Measurements from ENCODE around the gene CYP17A1. TPM values are rescaled to one million over a fixed set of nuclear protein-coding genes. Genes with fewer than 3 reads are reported as not detected.
"Not testable (repeated sequence)": the region's sequence is repeated elsewhere in the genome, so short reads cannot be mapped to it uniquely, and the experiment has no call there.

CYP17A1 gene
- total RNA-seq, 2 experiments from 2014 or later = not detected

DNA sequence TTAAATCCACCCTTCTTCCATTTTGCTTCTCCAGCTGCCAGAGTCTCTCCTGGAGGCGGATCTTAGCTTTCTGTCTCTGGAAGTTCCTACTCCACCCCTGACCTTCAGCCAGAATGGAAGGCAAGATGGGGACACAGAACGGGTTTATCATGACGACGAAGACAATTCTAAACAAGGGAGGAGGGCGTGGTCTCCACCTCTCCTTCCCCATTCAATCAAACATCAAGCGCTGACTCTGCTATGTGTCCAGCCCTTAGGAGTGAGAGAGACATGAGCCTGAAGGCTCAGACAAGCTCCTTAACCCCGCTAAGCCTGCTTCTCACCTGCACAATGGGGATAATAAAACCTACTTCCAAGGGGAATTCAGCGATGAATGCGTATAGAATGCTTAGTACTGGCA lies 3.1 kb downstream of the CYP17A1 start:
- H3K27ac Mint-ChIP-seq = no peak overlapping the region
- intact Hi-C loops (cut with DNase I, micrococcal nuclease) = loop anchor here in 1 of 2 experiments (2.0 to 10.0 kb wide), 3 partner anchors 411 to 651 kb away; partner anchors contain the start of gene RPEL1
- DNase-seq = no peak

DNA sequence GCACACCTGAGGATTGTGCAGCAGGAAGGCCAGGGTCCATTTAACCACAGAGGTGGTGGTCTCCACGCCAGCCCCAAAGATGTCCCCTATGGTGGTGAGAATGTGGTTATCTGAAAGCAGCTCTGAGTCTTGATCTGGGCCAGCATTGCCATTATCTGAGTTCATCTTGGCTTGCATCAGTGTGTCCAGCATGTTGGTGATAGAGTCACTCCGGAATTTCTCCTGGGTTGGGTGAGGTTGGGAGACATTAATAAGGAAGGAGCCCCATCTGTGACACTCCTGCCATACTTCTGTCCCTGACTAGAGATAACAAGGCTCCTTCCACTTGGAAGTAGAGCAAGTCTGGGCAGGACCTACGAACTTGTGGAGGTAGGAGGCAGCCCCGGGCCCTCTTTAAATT lies 4.2 kb downstream of the CYP17A1 start:
- peaks cover 4% of the 10 kb centered on the region for H3K9me3 Mint-ChIP-seq (ENCODE audit: low read depth)
- no peak overlapping the region for H3K4me3 Mint-ChIP-seq
- H3K27ac Mint-ChIP-seq = no peak overlapping the region
- no peaks in the 10 kb centered on the region for H3K27me3 Mint-ChIP-seq
- H3K4me1 Mint-ChIP-seq = no peaks in the 10 kb centered on the region
- DNase-seq (no peak), ATAC-seq (no peak)
- H3K36me3 Mint-ChIP-seq (ENCODE audit: low read depth) = no peaks in the 10 kb centered on the region
- POLR2A ChIA-PET = no interaction called here
- intact Hi-C loops (cut with DNase I, micrococcal nuclease) = loop anchor here in 1 of 2 experiments (10.0 kb wide), 1 partner anchor 652 kb away; no protein-coding TSS in a partner anchor
- CTCF ChIA-PET = interaction anchor here (0.8 kb wide), 1 partner anchor 33 kb away, joined by 3 read pairs; no protein-coding TSS in a partner anchor

More for the DNA sequence above, 3.1 kb downstream of the CYP17A1 start:
- Mint-ChIP-seq H3K27me3 (peaks cover 2% of the 10 kb centered on the region), H3K36me3 (ENCODE audit: low read depth) (no peaks in the 10 kb centered on the region), H3K4me1 (no peaks in the 10 kb centered on the region), H3K9me3 (ENCODE audit: low read depth) (peaks cover 10% of the 10 kb centered on the region), H3K4me3 (no peak overlapping the region)
- ChIA-PET CTCF (interaction anchor here (0.8 to 3.7 kb wide), 4 partner anchors 30 to 466 kb away, joined by 3 to 37 read pairs (median 3); no protein-coding TSS in a partner anchor), POLR2A (interaction anchor here (0.7 kb wide), 1 partner anchor 1231 kb away, joined by 3 read pairs; no protein-coding TSS in a partner anchor)
- no peak for ATAC-seq

GRCh38 chr10:102832248-102832647 lies 5.0 kb downstream of the CYP17A1 start:
- ChIA-PET POLR2A (no interaction called here), CTCF (interaction anchor here (0.6 to 3.3 kb wide), 3 partner anchors 34 to 70 kb away, joined by 3 to 11 read pairs (median 3); no protein-coding TSS in a partner anchor)
- H3K27me3 Mint-ChIP-seq = no peaks in the 10 kb centered on the region
- no peaks in the 10 kb centered on the region for H3K9me3 Mint-ChIP-seq (ENCODE audit: low read depth)
- intact Hi-C loops (cut with DNase I, micrococcal nuclease) = loop anchor here in 1 of 2 experiments (10.0 kb wide), 1 partner anchor 653 kb away; no protein-coding TSS in a partner anchor
- H3K4me1 Mint-ChIP-seq = no peaks in the 10 kb centered on the region
- no peak for DNase-seq
- no peaks in the 10 kb centered on the region for H3K36me3 Mint-ChIP-seq (ENCODE audit: low read depth)
- H3K4me3 Mint-ChIP-seq = no peak overlapping the region
- H3K27ac Mint-ChIP-seq = no peak overlapping the region
- ATAC-seq = no peak

DNA sequence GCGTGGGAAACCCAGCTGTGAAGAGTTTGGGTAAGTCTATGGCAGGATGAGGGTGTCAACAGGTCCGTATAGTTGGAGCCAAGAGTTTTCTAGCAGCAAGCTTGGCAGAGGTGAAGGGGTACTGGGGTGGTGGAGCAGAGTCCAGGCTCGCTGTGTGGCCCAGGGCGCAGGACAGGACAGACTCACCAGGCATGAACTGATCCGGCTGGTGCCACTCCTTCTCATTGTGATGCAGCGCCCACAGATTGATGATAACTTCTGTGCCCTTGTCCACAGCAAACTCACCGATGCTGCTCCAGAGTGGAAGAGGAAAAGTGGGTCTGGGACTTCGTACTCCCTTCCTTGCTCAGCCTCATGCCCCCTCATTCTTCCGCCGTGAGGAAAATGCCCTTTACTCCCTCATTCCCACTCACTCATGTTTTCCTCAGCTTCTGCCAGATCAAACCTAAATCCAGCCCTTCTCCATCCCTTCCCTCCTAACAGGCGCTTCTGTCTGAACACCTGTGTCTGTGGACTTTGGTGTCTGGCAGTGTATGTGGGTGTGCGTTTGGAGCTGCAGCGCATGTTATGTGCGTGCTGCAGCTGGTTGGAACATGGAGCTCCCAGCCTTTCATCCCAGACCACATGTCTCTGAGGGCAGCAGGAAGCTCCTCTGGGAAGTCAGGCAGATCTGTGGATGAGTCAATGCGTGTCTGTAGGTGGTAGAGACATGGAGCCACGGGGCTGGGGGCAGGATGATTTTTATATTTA lies 5.7 kb downstream of the CYP17A1 start:
- Mint-ChIP-seq H3K27ac (no peak overlapping the region), H3K9me3 (ENCODE audit: low read depth) (no peaks in the 10 kb centered on the region), H3K4me3 (no peak overlapping the region), H3K4me1 (no peaks in the 10 kb centered on the region), H3K36me3 (ENCODE audit: low read depth) (no peaks in the 10 kb centered on the region), H3K27me3 (no peaks in the 10 kb centered on the region)
- DNase-seq (no peak), ATAC-seq (no peak)
- CTCF ChIA-PET = interaction anchor here (0.6 to 3.3 kb wide), 4 partner anchors 13 to 413 kb away, joined by 3 to 11 read pairs (median 3); no protein-coding TSS in a partner anchor
- POLR2A ChIA-PET = no interaction called here
- intact Hi-C loops (cut with DNase I, micrococcal nuclease) = loop anchor here in 1 of 2 experiments (10.0 kb wide), 1 partner anchor 653 kb away; no protein-coding TSS in a partner anchor

- no peak overlapping the region for H3K4me3 Mint-ChIP-seq
- intact Hi-C loops (cut with DNase I, micrococcal nuclease) = no loop called here
- H3K27me3 Mint-ChIP-seq = no peaks in the 10 kb centered on the region
- ChIA-PET CTCF (interaction anchor here (0.6 to 1.2 kb wide), 2 partner anchors 11 to 25 kb away, joined by 3 read pairs; no protein-coding TSS in a partner anchor), POLR2A (no interaction called here)
- no peaks in the 10 kb centered on the region for H3K9me3 Mint-ChIP-seq (ENCODE audit: low read depth)
- no peak overlapping the region for H3K27ac Mint-ChIP-seq
- no peaks in the 10 kb centered on the region for H3K36me3 Mint-ChIP-seq (ENCODE audit: low read depth)
- DNase-seq (no peak), ATAC-seq (no peak)
- no peaks in the 10 kb centered on the region for H3K4me1 Mint-ChIP-seq
Measured at GRCh38 chr10:102827597-102827975, 9.6 kb downstream of the CYP17A1 start.

GRCh38 chr10:102826148-102826796 lies 10.9 kb downstream of the CYP17A1 start:
- H3K36me3 Mint-ChIP-seq (ENCODE audit: low read depth) = no peaks in the 10 kb centered on the region
- ATAC-seq (no peak), DNase-seq (no peak)
- H3K9me3 Mint-ChIP-seq (ENCODE audit: low read depth) = no peaks in the 10 kb centered on the region
- CTCF ChIA-PET = interaction anchor here (1.2 kb wide), 1 partner anchor 21 kb away, joined by 3 read pairs; no protein-coding TSS in a partner anchor
- H3K27me3 Mint-ChIP-seq = no peaks in the 10 kb centered on the region
- POLR2A ChIA-PET = interaction anchor here (0.6 to 0.7 kb wide), 2 partner anchors 21 to 54 kb away, joined by 3 to 8 read pairs; no protein-coding TSS in a partner anchor
- intact Hi-C loops (cut with DNase I, micrococcal nuclease) = no loop called here
- no peak overlapping the region for H3K4me3 Mint-ChIP-seq
- H3K27ac Mint-ChIP-seq = no peak overlapping the region
- H3K4me1 Mint-ChIP-seq = no peaks in the 10 kb centered on the region

DNA sequence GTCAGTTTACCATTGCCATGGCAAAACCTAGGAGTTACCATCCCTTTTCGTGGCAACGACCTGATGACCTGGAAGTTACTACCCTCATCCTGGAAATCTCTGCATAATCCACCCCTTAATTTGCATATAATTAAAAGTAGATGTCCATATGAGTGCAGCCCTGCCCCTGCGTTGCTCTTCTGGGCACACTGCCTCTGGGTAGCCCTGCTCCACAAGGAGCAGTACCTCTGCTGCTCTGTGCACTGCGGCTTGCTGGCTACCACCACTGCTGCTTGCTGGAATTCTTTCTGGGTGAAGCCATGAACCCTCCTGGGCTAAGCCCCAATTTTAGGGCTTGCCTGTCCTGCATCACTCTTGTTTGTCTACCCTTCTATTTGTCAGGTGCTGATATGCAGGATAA lies 12.5 kb downstream of the CYP17A1 start:
- Mint-ChIP-seq H3K27ac (no peak overlapping the region), H3K27me3 (no peaks in the 10 kb centered on the region), H3K4me1 (no peaks in the 10 kb centered on the region), H3K4me3 (no peak overlapping the region), H3K36me3 (ENCODE audit: low read depth) (no peaks in the 10 kb centered on the region), H3K9me3 (ENCODE audit: low read depth) (no peaks in the 10 kb centered on the region)
- ChIA-PET CTCF (no interaction called here), POLR2A (no interaction called here)
- intact Hi-C loops (cut with DNase I, micrococcal nuclease) = no loop called here
- ATAC-seq (no peak), DNase-seq (no peak)

GRCh38 chr10:102822222-102822621 lies 15.0 kb downstream of the CYP17A1 start:
- intact Hi-C loops (cut with DNase I, micrococcal nuclease) = no loop called here
- H3K9me3 Mint-ChIP-seq (ENCODE audit: low read depth) = no peaks in the 10 kb centered on the region
- no peaks in the 10 kb centered on the region for H3K36me3 Mint-ChIP-seq (ENCODE audit: low read depth)
- POLR2A ChIA-PET = no interaction called here
- H3K4me1 Mint-ChIP-seq = no peaks in the 10 kb centered on the region
- no peak overlapping the region for H3K27ac Mint-ChIP-seq
- CTCF ChIA-PET = interaction anchor here (0.6 kb wide), 2 partner anchors 132 to 271 kb away, joined by 3 read pairs; no protein-coding TSS in a partner anchor
- DNase-seq (no peak), ATAC-seq (no peak)
- H3K4me3 Mint-ChIP-seq = no peak overlapping the region
- H3K27me3 Mint-ChIP-seq = no peaks in the 10 kb centered on the region

- POLR2A ChIA-PET; H3K4me1 Mint-ChIP-seq; H3K9me3 Mint-ChIP-seq (ENCODE audit: low read depth); H3K27ac Mint-ChIP-seq; H3K27me3 Mint-ChIP-seq; ATAC-seq; intact Hi-C loops (cut with DNase I, micrococcal nuclease); H3K4me3 Mint-ChIP-seq; H3K36me3 Mint-ChIP-seq (ENCODE audit: low read depth); DNase-seq: not testable (repeated sequence)
- CTCF ChIA-PET = interaction anchor here (0.5 kb wide), 1 partner anchor 176 kb away, joined by 3 read pairs; no protein-coding TSS in a partner anchor
Measured at GRCh38 chr10:102820008-102820407, 17.2 kb downstream of the CYP17A1 start.

DNA sequence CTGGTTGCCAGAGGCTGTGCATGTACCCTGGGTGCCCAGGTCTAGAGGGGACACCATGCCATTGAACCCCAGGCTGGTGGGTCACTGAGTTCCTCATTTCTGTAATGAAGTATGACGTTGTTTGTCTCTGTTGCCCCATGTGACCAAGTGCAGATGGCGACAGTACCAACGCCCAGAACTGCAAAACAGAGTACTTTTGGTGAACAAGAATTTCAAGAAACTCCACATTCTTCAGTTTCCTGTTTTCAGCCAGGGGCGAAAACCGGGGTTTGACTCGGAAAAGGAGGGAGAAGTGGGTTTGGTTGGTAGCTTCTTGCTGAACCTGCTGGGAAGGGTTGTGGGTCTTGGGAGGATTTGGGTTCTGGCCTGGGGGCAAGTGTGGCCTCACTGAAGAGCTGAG lies 18.2 kb downstream of the CYP17A1 start:
- Mint-ChIP-seq H3K27me3 (no peaks in the 10 kb centered on the region), H3K9me3 (ENCODE audit: low read depth) (no peaks in the 10 kb centered on the region), H3K4me3 (no peak overlapping the region), H3K4me1 (no peaks in the 10 kb centered on the region), H3K36me3 (ENCODE audit: low read depth) (no peaks in the 10 kb centered on the region), H3K27ac (no peak overlapping the region)
- CTCF ChIA-PET = interaction anchor here (1.1 kb wide), 2 partner anchors 12 to 83 kb away, joined by 3 to 4 read pairs; no protein-coding TSS in a partner anchor
- POLR2A ChIA-PET = no interaction called here
- DNase-seq (no peak), ATAC-seq (no peak)
- intact Hi-C loops (cut with DNase I, micrococcal nuclease) = no loop called here

DNA sequence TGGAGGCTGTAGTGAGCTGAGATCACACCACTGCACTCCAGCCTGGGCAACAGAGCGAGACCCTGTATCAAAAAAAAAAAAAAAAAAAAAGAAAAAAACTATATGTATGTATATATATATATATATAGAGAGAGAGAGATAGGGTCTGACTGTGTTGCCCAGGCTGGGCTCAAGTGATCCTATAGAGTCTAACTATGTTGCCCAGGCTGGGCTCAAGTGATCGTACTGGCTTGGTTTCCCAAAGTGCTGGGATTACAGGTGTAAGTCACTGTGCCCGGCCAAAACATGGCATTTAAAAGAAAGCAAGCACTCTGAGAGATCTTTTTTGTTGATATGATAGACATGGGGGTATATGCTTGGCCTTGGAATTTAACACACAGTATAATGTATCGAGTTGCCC lies 20.0 kb downstream of the CYP17A1 start:
- Mint-ChIP-seq H3K36me3 (ENCODE audit: low read depth) (peaks cover 6% of the 10 kb centered on the region), H3K27ac (no peak overlapping the region), H3K4me1 (peaks cover 5% of the 10 kb centered on the region), H3K4me3 (no peak overlapping the region), H3K27me3 (no peaks in the 10 kb centered on the region), H3K9me3 (ENCODE audit: low read depth) (no peaks in the 10 kb centered on the region)
- ATAC-seq (no peak), DNase-seq (no peak)
- CTCF ChIA-PET = interaction anchor here (0.6 to 1.0 kb wide), 3 partner anchors 11 to 869 kb away, joined by 3 to 4 read pairs (median 4); no protein-coding TSS in a partner anchor
- POLR2A ChIA-PET = no interaction called here
- intact Hi-C loops (cut with DNase I, micrococcal nuclease) = no loop called here

All from activated CD4-positive, alpha-beta T cell treated with anti-CD3 and anti-CD28 coated beads for 36 hours (primary cell).